ENCODE results near the gene IDE. TPM values are rescaled to one million over a fixed set of nuclear protein-coding genes. Genes with fewer than 3 reads are reported as not detected.

IDE gene
- total RNA-seq, 1 donor from 2014 or later = 20.2 TPM

DNA sequence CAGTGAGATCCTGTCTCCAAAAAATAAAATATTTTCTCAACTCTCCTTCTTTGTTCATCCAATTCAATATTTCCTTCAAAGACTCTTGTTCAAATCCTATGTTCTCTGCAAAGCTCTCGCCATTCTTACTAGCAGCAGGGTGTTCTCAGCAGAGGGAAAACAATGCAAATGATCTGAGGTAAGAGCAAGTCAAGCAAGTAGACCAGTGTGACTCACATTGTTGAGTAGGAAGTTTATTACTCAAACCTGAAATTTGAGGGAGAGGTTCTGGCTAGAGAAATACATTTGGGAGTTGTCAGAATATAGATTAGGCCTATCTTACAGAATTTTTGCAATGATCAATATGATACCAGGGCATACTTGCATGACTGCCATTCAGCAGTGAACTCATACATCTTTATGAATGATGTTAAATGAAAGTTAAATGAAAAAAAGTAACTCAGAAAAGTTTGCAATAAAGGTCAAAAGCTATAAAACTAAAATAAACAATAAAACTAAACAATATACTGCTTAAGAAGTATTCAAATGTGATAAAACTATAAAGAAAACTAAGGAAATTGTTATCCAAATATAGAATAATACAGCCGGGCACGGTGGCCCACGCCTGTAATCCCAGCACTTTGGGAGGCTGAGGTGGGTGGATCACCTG, 5.8 kb downstream of the IDE start:
- DNase-seq (ENCODE audit: low read depth in 2 of 2) = peak in 1 of 2 donors; percentile 63

DNA sequence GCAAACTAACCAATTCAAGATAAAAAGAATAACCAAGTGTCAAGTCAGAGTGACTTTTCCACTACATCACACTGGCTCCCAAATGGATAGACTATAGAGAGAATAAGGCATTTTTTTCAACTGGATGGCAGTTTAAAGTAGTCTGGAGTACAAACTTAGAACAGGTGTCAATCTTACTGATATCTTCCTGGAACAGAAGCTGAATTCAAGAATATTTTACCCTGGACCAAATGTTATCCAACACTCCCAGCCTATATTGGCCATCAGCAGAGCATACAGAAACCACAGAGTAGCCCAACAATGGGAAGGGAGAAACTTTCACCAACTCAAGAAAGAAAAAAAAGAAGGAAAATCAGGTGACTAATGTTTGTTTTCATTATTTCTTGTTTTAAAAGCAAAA, 11.5 kb downstream of the IDE start:
- no peak for DNase-seq (ENCODE audit: low read depth in 2 of 2)

DNA sequence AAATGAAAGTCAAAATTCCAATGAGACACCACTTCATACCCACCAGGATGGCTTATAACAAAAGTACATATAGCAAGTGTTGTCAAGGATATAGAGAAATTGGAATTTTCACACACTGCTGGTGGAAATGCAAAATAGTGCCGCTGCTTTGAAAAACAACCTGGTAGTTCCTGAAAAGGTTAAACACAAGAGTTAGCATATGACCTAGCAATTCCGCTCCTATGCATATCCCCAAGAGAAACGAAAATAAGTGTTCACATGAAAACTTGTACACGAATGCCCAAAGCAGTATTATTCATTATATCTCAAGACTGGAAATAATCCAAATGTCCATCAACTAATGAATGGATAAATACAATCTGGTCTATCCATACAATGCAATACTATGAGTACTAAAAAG, 14.8 kb downstream of the IDE start:
- DNase-seq (ENCODE audit: low read depth in 2 of 2) = no peak

DNA sequence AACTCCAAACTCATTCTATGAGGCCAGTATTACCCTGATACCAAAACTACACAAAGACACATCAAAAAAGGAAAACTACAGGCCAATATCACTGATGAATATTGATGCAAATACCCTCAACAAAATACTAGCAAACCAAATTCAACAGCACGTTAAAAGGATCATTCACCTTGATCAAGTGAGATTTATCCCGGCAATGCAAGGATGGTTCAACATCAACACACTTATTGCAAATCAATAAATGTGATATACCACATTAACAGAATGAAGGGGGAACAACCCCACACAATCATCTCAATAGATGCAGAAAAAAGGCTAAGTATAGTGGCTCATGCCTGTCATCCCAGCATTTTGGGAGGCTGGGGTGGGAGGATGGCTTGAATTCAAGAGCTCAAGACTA, 19.9 kb downstream of the IDE start:
- DNase-seq (ENCODE audit: low read depth in 2 of 2) = no peak

DNA sequence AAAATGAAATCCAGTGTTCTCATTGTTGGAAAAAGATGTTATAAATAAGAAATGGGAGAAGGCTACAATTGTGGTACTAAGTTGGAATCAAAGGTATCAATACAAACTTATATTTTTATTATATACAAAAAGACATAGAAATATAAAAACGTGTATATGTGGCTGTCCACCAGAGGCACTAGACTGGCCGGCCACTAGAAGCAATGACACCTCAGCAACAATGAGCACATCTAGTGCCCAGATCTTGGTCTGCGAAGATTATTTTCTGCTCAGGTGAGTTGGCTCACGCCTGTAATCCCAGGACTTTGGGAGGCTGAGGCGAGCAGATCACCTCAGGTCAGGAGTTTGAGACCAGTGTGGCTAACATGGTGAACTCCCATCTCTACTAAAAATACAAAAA, 21.6 kb downstream of the IDE start:
- DNase-seq (ENCODE audit: low read depth in 2 of 2) = no peak

DNA sequence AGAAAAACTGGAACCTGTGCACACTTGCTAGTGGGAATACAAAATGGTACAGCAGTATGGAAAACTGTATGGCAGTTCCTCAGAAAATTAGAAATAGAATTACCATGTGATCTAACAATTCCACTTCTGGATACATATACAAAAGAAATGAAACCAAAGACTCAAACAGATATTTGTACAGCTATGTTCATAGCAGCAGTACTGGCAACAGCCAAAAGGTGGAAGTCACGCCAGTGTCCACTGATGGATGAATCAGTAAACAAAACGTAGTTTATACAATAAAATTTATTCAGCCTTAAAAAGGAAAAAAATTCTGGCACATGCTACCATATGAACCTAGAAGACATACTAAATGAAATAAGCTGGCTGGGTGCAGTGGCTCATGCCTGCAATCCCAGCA, 23.0 kb downstream of the IDE start:
- no peak for DNase-seq (ENCODE audit: low read depth in 2 of 2)

DNA sequence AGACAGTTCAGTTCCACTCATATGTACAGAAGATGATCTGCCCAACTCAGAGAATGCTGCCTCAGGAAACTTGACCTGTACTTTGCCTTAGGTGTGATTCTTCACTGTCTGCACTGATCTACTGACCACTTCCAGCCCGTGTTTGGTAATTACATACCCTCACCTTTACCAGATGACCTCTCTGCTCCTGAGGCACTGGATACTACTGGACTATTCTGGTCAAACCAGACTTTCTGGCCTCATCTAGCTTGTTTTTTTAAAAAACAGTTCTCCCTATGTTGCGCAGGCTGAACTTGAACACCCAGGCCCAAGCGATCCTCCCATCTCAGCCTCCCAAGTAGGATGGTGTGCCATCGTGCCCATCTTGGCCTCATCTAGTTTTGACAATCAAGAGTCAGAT, 26.2 kb downstream of the IDE start:
- no peak for DNase-seq (ENCODE audit: low read depth in 2 of 2)

DNA sequence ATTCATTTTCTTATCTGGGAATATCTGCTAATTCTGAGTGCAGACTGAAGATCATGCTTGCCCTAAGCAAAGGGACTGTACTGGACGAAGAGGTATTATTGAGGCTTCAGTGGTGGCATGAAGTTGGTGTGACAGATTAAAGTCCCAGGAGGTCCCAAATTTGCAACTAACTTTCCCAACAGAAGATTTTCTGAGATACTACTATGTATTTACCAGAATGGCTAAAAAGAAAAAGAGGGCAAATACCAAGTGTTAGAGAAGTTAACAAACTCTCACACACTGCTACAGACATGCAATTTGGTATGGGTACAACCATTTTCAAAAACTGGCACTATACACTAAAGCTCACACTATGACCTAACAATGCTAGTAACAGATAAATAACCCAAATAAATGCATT, 28.3 kb downstream of the IDE start:
- DNase-seq (ENCODE audit: low read depth in 2 of 2) = no peak

DNA sequence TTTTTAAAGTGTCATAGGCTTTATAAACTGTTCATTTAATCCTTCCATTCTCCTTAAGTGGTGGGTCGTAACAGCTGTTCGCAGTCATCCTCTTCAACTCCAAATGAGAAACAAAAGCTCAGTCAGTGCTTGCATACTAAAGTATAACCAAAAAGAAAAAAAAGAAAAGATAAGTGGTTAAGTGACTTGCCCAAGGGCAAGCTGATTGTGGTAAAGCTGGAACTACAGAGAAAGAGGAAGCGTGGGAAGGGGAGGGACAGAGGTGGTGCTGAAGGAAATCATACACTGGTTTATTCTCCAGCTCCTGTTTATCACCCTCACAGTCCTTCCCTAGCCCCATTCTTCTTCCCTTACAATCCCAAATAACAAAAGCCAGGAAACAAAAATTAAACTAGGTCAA, 29.6 kb downstream of the IDE start:
- peak; percentile 10 to 12 for DNase-seq (ENCODE audit: low read depth in 2 of 2)

DNA sequence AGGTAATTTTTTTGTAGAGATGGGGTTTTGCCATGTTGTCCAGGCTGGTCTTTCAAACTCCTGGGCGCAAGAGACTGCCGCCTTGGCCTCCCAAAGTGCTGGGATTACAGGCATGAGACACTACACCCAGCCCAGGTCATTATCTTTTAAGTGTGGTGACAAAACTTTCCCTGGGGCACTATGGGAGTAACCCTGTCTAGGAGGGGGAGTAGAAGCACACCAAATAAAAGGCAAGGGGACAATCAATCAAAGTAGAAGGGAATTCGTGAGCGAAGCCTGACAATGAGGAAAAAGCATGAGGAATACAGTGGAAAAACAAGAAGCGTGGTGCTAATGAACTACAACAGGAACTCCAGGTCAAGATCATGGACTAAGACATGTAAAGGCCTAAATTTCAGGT, 31.4 kb downstream of the IDE start:
- DNase-seq (ENCODE audit: low read depth in 2 of 2) = no peak

DNA sequence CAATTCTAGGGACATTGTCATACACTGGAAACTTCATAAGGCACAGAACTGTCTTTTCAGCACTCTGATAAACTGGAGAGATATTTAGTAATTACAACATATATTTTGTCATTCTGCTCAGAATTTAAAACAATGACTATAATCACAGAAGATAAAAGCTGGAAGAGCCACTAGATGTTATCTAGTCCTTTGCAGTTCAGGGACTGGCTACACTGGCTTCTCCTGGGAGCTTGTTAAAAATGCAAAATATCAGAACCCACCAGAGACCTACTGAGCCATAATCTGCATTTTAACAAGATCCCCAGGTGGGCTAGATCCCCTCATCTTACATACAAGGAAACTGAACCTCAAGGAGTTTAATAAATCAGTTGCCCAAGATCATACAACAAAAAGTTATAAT, 32.3 kb downstream of the IDE start:
- no peak for DNase-seq (ENCODE audit: low read depth in 2 of 2)

DNA sequence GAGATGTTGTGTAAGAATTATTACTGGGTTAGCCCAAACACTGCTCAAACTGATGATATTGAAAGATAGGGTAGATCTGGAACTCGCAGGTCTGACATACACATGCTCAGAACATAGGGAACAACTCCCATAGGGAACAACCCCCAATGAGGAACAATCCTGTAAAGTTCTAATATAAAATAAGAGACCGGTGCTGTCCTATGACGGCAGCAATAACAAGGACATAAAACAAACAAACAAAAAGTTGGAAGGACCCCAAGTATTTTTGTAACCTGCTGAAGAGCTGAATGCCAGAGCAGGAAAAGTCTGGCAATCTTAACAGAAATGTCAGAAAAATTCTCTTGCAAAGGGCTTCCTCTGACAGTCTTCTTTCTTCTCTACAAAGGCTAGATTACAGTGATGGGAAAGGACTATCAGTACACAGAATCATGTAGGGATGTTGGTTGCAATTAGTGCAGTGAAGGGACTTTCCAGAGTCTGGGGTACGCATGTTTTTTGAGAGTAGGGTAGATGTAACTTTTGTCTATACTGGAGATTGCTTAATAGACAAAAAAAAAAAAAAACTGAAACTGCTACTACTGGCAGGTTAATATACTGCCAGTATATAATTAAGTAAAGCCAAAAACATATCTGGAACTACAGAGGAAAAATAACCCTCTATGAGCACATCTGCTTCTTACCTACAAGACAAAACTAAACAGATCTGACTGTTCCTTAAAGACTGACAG, 35.5 kb downstream of the IDE start:
- DNase-seq (ENCODE audit: low read depth in 2 of 2) = peak; percentile 16 to 26

DNA sequence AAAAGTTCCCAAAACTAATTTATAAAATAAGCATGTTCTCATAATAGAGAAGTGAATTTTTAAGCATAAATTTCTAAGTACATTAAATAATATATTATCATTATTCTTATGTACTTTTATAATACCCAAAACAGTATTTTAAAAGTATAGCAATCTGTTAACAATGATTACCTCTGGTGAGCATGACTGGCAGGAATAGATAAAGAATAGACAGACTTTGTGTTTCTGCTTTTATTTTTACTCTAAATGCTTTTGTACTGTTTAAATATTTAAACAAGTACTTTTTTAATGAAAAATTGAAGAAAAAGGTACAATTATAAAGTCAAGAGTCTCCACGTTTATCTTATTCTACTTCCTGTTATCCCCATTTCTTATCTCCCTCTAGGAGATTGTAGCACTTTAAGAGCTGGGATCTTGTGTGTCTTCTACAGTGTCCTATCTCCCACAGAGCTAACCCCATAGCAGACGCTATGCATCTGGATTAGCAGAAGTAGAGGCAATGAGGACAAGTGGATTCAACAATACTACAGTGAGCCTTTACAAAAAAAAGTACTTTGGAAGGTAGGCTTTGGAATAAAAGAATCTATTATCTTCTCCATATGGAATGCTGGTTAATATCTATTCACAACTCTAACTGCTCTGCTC, 42.9 kb downstream of the IDE start:
- no peak for DNase-seq (ENCODE audit: low read depth in 2 of 2)

DNA sequence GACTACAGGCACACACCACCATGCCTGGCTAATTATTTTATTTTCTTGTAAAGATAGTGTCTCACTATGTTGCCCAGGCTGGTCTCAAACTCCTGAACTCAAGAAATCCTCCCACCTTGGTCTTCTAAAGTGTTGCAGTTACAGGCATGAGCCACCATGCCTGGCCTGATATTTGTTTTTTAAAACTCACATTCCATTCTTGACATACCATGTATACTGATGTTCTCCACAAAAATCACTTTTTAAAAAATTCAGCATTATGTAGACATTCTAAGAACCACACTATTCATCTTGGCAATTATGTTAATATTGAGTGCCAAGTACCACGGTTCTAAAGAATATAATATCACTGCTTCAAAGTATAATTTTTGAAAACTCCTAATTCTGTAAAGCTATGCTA, 43.5 kb downstream of the IDE start:
- no peak for DNase-seq (ENCODE audit: low read depth in 2 of 2)

DNA sequence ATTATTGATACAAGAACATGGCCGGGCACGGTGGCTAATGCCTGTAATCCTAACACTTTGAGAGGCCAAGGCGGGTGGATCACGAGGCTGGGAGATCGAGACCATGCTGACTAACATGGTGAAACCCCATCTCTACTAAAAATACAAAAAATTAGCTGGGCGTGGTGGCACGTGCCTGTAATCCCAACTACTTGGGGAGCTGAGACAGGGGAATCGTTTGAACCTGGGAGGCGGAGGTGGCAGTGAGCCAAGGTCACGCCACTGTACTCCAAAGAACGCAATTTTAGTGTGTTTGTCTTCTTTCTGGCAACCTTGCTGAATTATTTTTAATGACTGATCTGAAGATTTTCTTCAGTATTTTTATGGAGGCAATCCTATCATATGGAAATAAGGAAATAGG, 46.2 kb downstream of the IDE start:
- no peak for DNase-seq (ENCODE audit: low read depth in 2 of 2)

DNA sequence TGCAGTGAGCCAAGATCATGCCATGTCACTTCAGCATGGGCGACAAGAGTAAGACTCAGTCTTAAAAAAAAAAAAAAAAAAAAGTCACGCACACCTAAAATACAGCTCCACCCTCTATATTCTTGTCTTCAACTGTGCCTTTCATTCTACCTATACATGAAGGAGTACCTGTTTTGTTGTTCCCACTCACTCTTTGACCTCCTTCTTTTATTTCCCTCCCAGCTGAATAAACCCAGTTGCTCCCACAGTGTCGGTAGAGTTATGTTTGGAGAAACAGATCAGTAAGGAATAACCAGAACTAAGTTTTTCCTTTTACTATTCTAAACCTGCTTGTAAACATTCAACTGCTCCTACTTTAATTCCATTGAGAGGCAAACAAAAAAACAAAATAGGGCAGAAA, 50.3 kb downstream of the IDE start:
- DNase-seq (ENCODE audit: low read depth in 2 of 2) = no peak

DNA sequence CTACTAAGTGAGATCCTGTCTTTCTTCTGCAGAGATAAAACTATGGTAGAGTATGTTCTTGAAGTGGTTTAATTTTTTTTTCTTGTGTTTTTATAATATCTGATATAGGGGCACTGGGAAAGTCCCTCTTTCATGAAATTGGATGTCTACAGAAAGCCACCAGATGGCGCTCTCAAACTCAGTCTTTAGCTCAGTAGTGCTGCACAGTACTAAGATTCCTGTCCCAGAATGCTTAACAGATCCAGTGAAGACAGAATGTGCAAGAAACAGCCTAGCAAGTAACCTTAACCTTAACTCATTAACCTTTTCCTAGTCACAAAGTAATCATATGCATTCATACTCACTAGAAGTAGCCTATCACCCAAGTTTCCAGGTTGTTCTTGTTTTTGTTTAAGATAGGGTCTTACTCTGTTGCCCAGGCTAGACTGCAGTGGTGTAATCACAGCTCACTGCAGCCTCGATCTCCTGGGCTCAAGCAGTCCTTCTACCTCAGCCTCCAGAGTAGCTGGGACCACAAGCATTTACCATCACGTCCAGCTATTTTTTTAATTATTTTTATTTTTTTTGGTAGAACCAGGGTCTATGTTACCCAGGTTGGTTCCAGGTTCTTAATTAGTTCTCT, 56.7 kb downstream of the IDE start:
- DNase-seq (ENCODE audit: low read depth in 2 of 2) = peak; percentile 83 to 86

DNA sequence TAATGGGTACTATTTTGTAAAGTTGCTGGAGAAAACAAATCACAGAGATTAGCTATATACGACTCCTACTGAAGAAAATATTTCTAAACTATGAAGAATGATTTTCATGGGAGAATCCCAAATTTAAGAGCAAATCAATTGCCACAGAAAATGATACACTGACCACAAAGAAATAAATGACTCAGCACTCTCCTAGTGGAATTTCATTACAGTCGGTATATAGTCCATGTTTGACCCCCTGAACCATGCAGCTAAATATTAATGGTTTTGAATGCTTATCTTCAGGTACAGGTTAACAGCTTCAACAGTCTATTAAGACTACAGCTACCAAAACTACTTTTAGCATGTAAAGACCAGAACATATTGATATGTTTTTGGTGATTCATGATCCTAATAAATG, 65.0 kb downstream of the IDE start:
- DNase-seq (ENCODE audit: low read depth in 2 of 2) = no peak

DNA sequence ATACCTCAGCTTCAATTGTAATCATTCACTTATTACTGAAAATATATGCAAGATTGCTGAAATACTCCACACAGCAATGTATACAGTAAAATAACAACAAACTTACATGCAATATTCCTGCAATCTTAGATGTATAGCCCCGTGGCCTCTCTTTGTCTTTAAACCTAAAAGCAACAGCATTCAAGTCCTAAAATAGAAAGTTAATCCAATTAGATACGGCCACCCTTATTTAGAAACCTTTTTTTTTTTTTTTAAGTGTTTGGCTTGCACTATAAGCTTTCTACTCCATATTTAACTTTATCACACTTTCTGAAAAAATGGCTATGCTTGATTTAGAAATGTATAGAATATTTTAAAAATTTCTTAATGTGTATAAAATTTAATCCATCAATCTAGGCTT, 67.6 kb downstream of the IDE start:
- no peak for DNase-seq (ENCODE audit: low read depth in 2 of 2)

DNA sequence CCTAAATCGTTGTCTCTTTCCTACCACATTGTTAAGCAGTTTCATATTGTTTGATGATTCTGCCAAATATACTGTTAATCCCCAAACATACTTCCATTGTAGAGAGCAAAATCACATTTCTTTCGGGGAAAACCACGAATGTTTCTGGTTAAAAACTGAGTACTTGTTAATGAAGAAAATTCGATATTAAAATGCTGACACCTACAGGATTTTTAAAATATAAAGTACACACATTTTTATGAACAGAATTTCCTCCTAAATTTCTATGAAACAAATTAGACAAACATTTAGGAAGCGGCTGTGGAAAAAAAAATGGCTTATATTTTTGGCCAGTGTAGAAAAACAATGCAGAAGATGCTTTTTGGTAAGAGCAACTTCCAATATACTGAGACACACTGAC, 68.8 kb downstream of the IDE start:
- DNase-seq (ENCODE audit: low read depth in 2 of 2) = no peak

DNA sequence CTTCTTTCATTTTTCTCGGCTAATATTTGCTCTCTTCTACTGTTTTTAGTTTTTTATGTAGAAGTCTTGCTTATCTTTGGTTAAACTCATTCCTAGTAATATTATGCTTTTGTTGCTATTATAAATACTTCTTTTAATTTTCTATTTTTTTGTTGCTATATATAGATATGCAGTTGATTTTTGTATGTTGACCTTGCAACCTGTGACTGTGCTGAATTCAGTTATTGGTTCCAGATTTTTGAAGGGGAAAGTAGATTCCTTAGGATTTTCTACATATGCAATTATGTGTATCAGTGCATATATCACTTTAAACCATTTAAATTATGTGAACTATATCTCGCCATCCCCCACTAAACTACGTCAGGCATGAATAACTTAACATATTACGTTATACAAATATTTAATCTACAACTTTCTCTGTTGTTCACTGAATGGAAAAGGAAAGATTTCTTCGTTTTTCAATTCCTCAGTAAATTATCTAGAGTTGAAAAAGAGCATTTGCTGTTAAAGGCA, 71.5 kb downstream of the IDE start:
- DNase-seq (ENCODE audit: low read depth in 2 of 2) = no peak

DNA sequence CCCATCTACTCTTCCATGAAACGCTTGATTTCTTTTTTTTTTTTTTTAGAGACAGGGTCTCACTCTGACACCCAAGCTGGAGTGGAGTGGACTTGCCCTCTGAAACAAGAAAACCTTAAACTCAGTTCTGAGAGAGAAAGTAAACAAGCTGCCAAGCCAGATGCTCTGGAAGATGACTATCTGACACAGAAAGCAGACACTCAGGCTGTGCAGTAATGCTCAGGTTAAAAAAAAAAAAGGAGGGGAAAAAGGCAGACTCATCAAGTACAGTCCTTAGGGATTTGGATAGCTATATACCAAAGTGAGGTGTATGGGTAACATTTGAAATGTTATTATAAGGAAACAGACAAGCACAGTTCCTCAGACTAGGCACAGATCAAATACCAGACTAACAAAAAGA, 80.5 kb downstream of the IDE start:
- no peak for DNase-seq (ENCODE audit: low read depth in 2 of 2)

All from lung microvascular endothelial cell (primary cell).